Activated naive CD4-positive, alpha-beta T cell (primary cell): Measurements from ENCODE around the gene SLC39A8.
A peak's percentile ranks its signal among the peaks of the same experiment; 100 is the strongest.
"Not testable (repeated sequence)": the region's sequence is repeated elsewhere in the genome, so short reads cannot be mapped to it uniquely, and the experiment has no call there.

Source experiments
- DNase-seq, 4 experiments: peaks; one replicate each; lab custom pipeline; 2025; lab: John Stamatoyannopoulos, UW

The SLC39A8 gene

DNA sequence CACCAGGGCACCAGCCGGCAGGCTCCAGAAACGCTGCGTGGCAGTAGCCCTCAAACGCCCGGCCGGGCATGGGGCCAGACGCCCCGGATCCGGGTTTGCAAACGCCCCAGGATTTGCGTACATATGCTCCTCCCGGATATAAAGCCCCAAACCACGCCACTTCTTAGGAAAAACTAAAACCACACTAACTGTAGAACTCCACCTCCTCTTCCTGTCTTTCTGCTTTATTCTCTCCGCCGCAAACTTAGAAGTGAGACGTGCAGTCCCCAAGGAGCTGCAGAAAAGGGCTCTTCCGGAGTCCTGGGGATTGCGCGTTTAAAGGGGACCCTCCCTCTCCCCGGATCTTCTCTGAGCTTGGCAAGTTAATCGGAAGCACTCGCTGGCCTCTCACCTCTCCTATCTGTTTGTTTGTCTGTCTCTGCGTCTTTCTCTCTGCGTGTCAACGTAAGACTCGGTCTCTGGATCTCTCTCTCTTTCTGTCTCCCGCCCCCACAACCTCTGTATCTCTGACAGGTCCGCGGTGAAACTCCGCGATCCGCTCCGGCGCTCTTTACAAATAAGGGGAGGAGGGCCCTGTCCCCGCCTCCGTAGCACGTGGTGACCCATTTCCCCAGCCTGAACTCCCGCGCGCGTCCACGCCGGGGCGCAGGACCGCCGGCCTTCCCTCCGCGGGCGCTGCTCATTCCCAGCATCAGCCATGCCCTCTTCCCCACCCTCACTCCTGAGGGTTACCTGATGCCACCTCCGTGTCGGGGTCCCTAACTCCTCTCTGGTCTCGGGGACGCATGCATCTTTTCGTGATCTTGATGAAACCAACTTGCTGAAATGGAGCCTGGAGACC is at the start of gene SLC39A8:
Gene SLC39A8, minus strand, starts transcription at position 529 of the 841 bp plus-strand sequence. CDS start 820 bp downstream, outside the sequence.
- peak; percentile 57 to 78 (median 66) for DNase-seq

DNA sequence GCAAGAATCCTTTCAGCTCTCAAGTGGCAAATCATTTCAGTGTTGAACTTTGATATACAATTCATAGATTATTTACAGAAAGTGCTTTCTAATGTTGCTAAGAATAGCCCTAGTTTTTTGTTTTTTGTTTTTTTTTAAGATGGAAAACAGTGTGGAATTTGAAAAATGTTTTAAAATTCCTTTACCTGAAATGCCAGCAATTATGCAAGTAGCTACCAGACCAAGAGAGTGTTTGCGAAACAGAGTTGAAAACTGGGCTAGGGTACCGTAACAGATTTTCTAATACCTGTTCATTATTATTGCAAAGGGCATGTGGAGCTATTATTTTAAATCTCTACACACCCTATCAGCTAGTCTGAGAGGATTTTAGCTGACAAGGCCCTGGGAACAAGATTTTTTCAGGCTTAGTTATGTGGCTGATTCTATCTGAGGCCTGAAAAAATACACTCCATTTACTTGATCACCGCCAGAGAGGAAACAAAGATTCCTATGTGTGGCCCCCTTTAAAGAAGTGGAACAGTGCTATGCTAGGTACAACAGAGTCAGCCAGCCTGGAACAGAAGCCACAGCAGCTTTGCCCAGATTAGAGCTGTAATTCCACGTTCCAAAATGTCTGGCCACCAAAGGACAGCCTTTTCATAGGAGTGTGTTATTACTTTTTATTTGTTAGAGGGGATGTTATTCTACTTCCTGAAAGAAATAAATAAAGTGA is 46.9 kb upstream of the SLC39A8 start:
- DNase-seq = no peak

DNA sequence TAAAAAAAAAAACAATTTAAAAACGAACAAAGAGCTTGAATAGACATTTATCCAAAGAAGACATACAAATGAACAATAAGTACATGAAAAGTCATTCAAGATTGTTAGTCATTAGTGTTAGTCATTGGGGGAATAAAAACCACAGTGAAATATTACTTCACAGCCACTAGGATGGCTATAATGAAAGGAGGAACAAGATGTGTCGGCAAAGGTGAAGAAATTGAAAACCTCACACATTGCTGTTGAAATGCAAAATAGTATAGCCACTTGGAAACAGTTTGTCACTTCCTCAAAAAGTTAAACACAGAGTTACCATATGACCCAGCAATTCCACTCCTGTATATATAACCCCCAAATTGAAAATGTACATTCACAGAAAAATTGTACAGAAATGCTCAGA is 45.2 kb upstream of the SLC39A8 start:
- DNase-seq = no peak

DNA sequence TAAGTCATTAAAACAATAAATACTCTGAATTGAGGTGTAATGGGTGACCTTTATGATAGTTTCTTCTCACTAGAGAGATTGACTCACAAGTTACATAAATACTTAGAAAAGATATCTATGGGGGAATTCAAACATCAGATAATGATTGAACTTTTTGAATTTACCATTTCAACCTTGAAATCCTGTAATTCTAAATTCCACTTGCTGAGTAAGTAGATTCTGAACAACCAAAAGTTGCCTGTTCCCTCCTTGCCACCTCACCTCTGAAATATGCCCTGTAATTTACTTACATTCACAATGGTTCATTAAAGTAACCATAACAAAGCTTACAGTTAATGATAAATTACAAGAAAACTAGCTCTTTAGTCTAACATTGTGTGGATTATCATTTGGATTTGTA is 43.3 kb upstream of the SLC39A8 start:
- no peak for DNase-seq

DNA sequence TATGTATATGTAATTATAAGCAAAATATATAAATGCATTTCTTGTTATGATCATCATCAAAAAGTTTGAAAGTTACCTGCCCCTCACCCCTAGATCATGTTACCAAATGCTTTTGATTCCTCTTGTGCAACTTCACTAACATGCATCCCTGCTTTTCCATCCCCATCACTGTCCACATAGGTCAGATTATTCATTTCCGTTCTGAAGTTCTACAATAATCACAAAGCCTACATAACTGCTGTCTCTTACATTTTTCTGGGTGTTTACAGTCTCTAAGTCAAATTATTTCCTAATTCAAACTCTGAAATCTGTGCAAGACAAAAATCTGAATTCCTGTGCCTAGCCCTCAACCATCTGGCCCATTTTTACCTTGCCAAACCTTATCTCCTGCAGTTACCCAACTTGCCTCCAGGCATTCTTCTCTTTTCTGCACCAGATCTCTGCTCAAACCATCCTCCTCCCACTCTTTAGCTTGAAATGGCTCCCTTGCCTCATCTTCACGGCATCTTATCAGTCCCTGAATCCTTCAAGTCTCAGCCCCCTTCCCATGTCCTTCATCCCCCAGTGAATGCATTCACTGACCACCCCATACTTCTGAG is 42.4 kb upstream of the SLC39A8 start:
- DNase-seq = no peak

DNA sequence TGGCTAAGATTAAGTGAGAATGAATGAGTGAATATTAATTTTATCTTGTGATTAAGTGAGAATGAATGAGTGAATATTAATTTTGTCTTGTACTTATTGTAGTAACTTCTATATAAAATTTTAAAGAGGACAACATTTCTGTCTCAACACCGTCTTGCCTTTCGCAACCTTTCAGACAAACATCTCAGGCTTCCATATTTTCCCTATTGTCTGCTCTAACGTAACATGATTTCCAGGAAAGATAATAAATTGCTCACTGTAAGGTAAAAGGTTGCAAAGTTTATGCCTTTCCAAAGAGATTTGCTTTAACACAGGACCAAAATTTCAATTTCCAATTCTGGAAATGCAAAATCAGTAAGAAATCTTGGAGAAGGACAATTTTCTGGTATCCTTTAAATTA is 41.7 kb upstream of the SLC39A8 start:
- DNase-seq = no peak

DNA sequence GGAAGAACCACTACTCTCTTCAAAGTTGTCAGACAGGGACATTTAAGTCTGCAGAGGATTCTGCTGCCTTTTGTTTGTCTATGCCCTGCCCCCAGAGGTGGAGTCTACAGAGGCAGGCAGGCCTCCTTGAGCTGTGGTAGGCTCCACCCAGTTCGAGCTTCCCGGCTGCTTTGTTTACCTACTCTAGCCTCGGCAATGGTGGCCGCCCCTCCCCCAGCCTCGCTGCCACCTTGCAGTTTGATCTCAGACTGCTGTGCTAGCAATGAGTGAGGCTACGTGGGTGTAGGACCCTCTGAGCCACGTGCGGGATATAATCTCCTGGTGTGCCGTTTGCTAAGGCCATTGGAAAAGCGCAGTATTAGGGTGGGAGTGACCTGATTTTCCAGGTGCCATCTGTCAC is 35.0 kb upstream of the SLC39A8 start:
- not testable (repeated sequence) for DNase-seq

DNA sequence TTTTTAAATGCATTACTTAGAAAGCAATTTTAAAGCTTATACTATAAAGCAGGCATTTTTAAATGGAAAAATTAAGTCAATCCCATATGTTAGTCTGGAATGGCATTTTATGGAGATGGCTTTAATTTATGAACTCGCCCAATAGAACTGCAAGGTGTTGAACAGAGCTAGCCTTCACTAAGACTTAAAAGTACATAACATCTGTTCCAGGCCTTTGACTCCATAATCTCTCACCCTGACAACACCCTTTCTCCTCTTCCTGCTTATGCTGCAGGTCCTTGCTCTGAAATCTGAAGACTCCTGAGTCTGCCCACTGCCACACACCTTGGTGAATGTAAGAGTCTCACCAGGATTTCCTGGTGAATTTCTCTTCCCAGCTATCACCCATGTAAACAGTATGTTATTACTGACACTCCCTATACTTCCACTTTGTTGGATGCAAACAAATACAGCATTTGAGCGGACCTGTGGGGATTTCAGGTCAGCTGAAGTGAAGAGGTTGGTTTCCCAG is 17.7 kb upstream of the SLC39A8 start:
- no peak for DNase-seq

DNA sequence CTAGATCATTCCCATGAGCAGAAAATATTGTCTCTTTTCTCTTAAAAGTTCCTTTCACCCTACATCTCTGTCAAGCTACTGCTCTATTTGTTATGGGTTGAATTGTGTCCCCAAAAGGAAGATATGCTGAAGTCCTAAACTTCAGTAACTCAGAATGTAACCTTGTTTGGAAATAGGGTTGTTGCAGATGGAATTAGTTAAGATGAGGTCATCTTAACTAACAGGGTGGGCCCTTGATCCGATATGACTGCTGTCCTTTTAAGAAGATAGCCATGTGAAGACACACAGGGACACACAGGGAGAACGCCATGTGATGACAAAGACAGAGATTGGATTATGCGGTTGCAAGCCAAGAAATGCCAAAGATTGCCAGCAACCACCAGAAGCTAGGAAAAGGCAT is 12.8 kb upstream of the SLC39A8 start:
- no peak for DNase-seq

DNA sequence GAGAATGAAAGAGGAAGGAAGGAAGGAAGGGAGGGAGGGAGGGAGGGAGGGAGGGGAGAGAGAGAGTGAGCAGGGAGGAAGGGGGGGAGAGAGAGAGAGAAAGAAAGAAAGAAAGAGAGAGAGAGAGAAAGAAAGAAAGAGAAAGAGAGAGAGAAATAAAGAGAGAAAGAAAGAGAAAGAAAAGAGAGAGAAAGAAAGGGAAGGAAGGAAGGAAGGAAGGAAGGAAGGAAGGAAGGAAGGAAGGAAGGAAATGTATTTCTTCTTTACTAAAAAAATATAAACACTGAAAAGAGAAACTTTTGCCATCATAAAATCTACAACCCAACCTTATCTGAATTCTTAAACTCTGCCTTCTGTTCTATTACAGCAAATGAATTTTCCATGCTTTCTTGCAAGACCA is 12.4 kb upstream of the SLC39A8 start:
- not testable (repeated sequence) for DNase-seq

DNA sequence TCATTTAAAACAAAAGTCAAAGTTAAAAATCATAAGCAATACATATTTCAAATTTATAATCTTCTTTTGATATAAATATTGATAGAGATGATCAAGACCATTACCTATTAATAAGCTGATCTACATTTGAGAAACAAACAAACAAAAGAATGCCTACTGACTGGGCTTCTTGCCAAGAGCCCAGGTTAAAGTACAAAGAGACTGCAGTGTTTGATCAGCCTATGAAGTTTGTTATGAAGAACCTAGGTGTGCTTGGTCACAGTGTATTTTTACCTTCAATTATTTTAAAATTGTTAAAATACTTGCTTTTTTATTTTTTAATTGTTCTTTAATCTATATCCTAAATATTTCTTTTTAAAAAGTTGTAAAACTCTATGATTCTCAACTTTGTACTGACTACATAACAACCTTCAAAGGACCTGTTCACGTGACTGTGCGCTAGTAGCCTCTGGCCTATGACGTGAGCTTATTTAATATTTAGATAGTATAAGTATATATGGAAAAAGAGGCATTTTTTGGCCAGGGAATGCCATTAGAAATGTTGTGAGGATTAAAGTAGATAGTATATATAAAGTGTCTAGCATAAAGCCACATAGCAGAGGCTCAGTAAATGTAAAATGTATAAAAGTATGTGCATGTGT is 11.4 kb upstream of the SLC39A8 start:
- DNase-seq = no peak

DNA sequence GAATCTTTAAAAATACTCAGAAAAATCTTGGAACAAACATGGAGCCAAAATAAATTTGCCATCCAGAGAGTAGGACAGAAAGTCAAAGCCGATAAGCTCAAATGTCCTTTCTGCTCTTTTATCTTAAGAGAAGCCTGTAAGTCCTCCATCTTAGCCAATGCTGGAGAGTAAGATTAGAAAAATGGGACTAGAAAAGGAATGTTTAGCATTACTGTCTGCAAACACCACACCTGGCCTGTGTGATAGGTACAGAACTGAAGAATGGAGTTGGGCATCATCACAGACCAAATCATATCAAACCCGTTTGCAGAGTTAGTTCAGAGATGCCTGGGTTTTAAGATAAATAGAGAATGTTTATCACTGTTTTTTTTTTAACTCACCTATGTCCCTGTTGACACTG is 10.5 kb upstream of the SLC39A8 start:
- DNase-seq = no peak

DNA sequence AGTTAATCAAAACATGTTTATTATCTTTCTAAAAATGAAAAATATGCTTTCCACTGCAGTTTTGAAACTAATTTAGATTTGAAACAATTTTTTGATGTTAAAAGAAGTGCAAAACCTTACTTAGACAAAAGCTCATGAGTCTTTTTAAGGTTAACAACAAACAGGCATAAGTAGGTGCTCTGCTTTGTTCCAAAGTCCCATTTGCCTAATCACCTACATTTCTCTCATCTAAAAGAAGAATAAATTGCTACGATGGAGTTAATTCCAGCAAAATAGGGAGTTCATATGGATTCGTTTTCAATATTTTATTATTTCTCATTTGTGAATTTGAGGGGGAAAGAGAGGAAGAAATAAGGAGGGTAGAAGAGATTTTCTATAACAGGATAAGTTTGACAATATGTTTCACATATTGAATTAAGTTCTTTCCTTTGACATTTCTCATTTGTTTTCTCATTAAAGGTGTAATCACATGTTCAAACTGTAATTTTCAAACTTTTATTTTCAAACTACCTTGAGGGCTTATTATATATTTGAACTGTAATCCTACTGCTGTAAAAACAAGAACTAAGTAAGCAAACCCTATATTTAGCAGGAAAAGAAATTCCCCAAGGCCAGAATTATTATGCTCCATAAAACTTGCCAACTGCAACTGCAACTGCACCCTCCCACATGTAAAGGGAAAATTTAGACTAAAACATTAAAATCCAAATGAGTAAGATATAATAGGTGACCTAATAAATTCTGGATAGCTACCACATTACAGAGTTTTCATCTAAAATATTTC is 9.6 kb upstream of the SLC39A8 start:
- DNase-seq = no peak

DNA sequence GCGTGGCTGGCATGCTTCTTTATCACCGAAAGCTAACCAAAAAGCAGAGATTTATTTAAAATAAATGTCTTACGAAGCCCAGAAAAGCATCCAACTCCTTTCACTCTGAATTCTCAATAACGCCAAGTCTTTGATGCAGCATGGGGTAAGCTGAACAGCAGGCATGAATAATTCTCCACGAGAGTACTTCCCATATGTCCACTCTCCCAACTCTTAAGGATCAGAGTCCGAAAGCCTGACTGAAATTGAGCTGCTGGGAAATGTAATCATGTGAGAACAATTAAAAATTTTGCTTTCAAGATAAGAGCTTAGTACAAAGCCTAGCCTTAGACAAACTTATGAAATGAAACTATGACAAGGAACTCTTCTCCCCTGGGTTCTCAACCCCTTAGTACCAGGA is 7.5 kb upstream of the SLC39A8 start:
- DNase-seq = no peak

DNA sequence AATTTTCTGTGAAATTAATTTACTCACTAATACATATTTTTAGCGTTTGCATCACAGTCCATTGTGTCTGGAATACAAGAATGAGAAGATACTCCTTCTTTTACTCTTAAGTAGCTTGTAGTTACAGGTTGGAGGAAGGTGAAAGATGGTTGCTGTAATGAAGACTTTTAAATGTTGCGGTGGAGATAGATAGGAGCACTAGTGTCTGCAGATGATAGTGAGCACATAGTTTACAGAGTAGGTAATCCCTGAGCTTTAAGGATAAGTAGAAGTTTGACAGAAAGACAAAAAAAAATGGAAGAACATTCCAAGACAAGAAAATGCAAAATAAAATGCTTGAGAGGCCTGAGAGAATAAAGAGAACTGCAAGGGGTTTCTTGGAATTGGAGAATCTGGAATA is 5.4 kb upstream of the SLC39A8 start:
- DNase-seq = no peak

DNA sequence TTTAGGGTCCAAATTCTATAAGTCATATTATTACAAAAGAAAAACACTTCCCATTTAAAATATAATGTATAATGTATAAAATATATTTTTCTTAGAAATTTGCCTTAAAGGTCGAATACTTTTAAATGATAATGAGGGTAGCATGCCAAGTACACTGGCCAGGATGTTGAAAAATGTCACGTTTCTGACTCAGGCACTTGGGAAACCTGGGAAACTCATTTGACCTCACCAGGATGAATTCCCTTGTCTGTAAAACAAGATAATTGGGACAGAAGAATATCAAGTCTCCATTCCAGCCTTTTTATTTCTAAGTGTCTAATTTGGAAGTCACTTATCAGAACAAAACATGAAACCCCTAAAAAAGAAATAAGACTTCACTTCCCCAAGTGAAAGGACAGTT is 3.4 kb upstream of the SLC39A8 start:
- DNase-seq = no peak

DNA sequence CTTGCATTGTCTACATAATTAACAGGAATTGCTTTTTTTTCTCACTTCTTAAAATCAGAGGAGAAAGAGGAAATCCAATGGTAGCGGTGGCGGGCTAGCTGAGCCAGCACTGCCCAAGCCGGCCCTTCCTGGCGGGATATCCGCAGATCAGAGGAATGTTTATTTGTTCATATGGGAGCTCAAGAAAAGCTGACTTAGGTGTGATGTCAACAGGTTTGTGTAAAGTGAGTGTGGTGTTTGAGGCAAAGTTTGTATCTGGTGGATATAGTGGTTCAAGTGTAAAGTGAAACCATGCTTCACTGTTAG is 466 bp upstream of the SLC39A8 start:
- DNase-seq = no peak

DNA sequence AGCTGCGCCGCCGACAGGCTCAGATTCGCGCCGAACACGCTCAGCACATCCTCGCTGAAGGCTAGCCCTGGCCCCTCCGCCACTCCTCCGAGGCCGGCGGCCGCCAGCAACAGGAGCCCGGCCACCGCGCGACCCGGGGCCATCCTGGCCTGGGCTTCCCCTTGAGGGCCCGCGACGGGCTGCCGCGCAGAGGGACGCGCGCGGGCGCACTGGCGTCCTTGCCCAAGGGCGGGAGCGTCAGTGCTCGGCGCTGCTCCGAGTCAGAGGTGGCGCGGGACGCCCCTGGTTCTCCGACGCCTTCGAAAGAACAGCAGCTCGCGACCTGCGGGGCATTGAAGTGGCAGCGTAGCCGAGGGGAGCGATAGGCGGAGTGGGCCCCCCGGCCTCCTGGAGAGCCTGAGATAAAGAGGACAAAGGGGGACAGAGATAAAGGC is 745 bp downstream of the SLC39A8 start:
- DNase-seq = peak; percentile 39 to 63 (median 52)

DNA sequence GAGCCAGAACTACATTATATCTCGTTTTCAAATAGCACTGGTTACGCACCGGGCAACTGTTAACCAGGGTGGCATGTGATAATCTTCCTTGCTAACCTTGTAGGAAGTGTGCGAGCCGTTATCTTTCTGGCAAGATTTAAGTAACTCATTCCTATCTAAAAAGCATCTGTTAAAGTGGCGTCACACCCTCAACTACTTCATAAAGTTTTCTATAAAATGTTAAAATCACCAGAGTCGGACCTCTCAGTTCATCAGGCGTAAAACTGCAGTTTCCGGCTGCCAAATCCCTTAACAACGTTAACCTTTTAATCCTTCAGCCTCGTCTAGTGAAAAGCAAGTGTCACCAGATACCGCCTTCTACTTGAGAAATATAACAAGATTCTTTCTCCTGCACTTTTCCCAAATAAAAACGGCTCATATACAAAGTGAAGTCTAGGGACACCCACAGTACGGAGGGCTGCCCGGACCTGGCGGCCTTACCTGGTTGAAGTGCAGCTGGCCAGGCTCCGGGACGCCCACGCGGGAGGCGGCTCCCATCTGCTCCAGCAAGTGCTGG is 1.2 kb downstream of the SLC39A8 start:
- no peak for DNase-seq

DNA sequence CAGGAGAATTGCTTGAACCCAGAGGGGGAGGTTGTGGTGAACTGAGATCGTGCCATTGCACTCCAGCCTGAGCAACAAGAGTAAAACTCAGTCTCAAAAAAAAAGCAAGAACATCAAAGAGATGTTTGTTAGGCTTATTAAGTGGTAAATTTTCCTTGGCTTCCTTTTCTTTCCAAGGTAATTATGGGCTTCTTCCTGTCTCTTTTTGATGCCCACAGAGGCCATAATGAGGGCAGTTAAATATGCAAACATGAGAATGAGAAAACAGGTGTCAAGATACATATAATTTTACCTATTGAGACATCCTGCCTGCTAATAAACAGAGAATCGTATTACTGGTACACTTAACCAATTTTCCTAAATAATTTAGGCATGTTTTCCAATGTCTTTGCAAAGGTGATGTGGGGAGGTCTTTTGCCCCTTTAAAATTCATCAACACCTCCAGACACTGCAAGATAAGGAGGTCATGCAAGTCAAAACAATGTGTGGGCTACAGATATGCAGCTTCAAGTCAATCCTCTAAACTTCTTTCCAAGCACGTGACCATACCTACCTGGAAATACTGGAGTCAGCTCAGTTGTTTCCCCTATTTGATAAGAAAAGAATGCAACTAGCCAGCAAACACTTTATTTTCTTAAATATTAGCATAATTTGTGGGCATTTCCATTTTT is 2.7 kb downstream of the SLC39A8 start:
- DNase-seq = no peak

DNA sequence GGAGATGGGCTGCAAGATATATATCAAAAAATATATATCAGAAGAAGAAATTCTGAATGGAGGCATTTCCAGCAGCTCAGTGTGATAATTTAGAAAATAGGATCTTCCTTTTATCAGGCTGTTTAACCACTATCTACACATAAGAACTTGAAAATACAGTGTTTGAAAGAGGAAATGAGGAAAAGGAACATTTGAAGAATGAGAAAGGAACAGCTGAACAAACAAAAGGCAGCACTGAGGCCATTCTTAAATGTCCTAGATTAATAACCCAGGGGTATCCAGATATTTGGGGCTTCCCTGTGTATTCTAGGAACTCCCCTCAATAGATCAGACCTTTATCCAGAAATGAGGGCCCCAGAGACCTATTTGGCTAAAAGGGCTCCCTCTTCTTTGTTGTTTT is 4.1 kb downstream of the SLC39A8 start:
- DNase-seq = no peak
